Measurements from ENCODE around the gene ZNF362.
"Not testable (repeated sequence)": the region's sequence is repeated elsewhere in the genome, so short reads cannot be mapped to it uniquely, and the experiment has no call there.

ZNF362 gene

DNA sequence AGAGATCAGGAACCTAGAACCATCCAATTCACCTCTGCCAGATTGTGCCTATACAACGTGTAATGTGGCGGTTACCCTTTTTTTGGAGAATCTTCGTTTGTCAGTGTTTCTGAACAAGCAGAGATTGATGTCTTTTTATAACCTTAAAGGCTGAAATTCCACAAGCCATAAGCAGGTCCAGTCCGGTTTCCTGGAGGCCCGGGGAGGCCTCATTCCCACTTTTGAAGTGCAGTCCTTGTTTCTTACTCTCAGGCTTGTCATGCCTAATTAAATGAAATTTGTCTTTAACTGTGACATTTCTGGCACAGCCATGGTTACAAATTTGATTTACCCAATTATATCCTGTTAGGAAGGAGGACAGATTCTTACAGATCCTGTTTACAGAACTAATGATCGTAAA is 27.8 kb downstream of the ZNF362 start:
- no peak for DNase-seq (ENCODE audit: low read depth in 2 of 2)

DNA sequence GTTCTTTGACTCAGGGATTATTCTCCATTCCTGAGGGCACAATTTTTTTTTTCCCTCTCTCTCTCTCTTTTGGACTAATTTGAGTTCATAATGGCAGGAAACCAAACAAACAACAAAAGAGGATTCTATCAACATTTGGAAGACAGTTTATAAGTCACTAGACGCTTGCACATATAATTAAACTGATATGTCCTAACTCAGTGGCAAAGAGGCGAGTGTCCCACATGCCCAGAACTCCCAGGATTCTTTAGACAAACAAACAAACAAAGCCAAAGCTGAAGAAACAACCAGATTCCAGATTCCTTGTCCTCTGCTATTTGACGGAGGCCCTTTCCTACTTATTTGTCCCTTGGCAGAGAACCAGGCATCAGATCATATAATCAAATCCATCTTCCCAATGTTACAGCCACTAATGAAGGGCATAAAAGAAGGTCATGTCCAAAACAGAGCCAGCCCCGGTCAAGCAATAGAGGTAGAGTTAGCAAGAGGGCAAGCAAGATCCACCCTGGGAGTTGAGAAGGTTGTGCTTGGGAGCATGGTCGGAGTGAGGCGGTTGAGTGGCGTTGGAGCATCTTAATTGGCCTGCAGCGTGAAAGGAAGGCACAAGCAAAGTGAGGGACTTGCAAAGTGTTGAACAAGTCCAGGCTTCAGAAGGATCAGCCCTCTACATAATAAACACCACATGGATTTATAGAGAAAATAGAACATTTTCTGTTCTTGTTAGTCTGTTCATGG is 30.3 kb downstream of the ZNF362 start:
- no peak for DNase-seq (ENCODE audit: low read depth in 2 of 2)

DNA sequence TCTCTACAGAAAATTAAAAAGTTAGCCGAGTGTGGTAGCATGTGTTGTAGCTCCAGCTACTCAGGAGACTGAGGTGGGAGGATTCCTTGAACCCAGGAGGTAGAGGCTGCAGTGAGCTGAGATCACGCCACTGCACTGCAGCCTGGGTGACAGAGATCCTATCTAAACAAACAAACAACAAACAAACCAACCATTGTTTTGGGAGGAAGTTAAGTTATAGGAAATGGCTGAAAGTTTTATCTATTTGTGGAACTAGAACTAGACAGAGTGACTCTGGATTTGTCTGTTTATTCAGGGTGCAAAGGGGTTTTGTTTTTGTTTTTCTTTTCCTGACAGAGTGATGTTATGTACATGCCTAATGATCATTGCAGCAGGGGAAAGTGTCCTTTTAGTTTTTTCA is 31.0 kb downstream of the ZNF362 start:
- no peak for DNase-seq (ENCODE audit: low read depth in 2 of 2)

DNA sequence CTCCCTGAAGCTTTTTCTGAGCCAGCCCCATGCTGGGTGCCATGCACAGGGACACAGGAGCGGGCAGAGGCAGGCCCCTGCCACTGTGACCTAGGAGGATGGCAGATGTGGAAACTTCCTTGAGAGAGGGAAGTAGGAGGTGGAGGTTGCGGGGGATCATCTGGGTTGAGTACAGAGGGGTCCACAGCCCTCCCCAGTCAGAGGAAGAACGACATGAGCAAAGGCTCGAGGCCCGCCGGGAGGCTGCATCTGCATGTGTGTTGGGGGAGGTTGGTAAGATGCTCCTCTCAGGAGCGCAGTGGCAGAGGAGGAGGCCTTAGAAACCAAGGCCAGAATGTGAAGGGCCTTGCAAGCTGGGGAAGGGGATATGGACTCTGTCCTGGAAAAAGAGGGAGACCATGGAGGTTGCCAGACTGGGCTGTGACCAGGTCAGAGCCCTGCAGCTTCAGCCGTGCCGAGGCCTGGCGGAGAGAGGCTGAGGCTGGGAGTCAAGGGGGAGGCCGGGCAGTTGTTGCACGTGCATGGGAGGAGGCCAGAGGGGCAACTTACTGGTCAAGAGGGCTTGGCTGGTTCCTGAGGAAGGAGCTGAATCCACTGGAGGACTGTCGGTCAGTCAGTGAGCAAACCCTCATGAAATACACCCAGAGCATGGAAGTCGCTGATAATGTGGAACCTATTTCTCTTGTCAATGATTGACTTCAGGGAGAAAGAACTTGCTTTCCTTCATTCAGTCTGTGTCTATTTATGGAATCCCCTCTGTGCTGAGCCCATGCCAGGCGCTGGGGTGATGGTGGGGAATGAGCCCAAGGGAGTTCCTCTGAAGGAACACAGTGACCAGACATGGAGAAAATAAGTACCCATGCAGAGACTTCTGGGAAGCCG is 32.9 kb downstream of the ZNF362 start:
- no peak for DNase-seq (ENCODE audit: low read depth in 2 of 2)

DNA sequence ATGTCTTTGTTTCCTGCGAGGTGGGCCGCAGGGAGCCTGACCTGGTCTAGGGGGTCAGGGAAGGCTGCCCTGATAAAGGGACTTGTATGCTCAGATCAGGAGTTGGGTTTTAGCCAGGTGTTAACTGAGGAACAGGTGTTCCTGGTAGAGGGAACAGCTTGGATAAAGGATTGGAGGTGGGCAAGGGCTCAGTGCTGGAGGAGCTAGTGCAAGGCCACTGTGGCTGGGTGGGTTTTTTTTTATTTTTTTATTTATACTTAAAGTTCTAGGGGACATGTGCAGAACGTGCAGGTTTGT is 33.5 kb downstream of the ZNF362 start:
- DNase-seq (ENCODE audit: low read depth in 2 of 2) = no peak

DNA sequence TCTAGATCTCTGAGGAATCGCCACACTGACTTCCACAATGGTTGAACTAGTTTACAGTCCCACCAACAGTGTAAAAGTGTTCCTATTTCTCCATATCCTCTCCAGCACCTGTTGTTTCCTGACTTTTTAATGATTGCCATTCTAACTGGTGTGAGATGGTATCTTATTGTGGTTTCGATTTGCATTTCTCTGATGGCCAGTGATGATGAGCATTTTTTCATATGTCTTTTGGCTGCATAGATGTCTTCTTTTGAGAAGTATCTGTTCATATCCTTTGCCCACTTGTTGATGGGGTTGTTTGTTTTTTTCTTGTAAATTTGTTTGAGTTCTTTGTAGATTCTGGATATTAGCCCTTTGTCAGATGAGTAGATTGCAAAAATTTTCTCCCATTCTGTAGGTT is 34.3 kb downstream of the ZNF362 start:
- DNase-seq (ENCODE audit: low read depth in 2 of 2) = not testable (repeated sequence)

DNA sequence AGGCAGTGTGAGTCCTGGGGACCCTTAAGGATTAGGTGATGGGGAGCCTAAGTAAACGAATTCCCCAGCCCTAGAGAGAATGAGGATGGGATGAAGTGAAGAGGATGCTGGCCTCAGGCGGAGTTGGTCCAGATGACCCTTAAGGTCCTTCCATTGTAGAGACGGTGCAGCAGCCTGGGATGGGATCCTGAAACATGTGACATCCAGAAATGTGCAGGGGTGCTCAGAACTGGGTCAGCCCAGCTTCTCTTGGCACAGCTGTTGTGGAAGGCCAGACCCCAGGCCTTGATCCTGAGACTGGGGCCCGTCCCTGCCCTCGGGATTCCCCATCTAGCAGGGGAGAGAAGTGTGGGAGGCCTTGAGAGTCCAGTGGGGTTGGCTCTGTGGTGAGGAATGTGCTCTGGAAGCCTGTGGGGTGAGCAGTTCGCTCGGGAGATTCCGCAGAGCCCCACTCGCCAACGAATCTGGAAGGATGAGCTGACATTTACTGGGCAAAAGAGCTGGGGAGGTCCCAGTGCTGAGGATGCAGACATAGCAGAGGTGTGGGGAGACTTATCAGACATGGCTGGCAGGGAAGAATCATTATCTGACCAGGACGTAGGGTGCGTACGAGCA is 36.5 kb downstream of the ZNF362 start:
- no peak for DNase-seq (ENCODE audit: low read depth in 2 of 2)

DNA sequence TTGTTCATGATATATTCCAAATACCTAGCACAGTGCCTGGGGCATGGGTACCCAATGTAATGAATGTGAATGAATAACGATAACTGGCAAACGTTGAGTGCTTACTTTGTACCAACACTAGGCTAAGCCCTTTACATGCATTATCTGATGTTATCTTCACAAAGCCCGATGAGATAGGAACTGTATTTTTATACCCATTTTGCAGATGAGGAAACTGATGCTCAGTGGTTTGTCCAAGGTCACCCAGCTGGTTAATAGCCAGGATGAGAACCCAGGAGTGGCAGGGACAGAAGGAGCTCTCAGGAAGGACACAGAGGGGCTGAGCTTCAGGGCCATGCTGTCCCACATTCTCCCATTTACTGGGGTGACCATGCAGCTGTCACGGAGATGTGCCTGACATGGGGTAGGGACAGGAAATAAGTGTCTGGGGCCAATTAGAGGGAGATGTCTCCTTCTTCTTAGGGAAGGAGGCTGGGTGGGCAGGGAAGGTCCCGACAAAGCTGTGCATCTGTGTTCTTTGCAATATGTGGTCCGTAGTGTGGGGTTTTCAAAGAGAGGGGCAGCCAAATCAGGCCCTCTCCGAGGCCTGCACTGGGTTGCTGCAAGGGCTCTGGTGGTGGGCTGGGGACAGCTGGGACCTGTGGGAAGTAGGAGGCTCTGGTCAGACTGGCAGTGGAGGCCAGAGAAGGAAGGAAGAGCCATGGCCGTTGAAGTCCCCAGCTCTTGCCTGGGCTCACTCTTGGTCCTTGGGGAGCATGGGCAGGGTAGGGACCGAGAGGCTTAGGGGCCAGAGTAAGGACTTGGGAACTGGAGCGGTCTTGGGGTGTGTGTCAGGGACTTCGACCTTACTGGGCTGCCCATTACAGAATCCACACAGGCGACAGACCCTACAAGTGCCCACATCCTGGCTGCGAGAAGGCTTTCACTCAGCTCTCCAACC is 38.0 kb downstream of the ZNF362 start:
- no peak for DNase-seq (ENCODE audit: low read depth in 2 of 2)

DNA sequence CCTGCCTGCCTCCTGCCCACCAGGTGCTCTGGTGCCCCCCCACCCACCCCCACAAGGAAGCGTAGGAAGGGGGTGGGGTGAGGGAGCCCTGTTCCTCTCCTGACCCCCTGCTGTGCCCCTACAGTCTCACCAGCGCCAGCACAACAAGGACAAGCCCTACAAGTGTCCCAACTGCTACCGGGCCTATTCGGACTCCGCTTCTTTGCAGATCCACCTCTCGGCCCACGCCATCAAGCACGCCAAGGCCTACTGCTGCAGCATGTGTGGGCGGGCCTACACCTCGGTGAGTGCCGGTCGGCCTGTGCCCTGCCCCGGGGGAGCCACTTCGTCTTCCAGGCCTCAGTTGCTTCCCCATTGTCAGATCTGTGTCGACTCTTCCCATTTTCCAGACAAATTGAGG is 38.7 kb downstream of the ZNF362 start:
- DNase-seq (ENCODE audit: low read depth in 2 of 2) = no peak

DNA sequence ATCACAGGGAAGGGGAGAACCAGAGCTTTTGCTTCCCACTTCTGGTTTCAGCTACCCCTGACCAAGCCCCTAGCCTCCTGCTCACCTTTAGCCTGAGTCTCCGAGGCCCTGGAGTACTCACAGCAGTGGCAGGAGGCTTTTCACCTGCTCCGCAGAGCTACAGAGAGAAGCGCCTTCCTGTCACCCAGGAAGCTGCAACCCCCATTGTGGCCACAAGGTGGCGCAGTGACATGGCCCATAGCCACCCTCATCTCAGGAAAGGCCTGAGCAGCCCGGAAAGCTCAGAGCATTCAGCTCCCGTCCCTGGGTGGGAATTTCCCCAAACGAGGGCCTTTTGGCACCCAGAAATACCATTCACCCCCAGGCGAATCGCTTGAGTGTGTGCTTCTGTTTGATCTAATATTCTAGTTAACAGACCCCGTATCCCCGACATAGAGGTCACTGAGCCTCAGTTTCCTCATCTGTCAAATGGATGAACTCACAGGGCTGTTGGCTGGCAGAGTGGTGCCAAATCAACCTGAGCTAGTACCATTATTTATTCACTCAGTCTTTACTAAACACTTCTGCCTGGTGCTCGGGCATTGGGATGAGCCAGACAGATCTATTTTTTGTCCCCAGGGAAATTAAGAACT is 39.3 kb downstream of the ZNF362 start:
- DNase-seq (ENCODE audit: low read depth in 2 of 2) = peak; percentile 31

DNA sequence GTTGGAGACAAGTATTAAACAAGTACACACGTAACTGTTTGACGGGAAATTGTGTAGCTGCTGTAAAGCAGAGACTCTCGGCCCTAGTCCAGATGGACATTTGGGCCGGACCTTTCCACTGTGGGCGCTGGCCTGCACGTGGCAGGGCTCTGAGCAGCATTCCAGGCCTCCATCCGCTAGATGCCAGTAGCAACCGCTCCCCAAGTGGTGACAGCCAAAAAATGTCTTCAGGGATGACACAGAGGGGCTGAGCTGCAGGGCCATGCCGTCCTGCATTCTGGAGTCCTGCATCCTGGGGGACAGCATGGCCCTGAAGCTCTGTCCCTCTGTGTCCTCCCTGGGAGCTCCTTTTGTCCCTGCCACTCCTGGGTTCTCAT is 39.8 kb downstream of the ZNF362 start:
- no peak for DNase-seq (ENCODE audit: low read depth in 2 of 2)

DNA sequence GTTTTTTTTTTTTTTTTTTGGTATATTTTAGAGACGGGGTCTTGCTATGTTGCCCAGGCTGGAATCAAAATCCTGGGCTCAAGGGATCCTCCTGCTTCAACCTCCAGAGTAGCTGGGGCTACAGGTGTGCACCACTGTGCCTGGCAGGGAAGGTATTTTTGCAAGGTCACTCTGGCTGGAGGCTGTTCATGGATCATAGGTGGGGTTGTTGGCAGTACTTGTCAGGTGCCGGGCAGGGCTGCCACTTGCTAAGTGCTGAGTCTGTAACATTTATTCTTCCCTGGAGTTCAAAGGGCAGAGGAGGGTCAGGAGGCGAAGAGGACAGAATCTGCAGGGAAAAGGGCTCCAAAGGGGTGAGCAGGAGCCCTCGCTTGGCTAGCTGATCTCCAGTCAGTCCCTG is 40.5 kb downstream of the ZNF362 start:
- no peak for DNase-seq (ENCODE audit: low read depth in 2 of 2)

DNA sequence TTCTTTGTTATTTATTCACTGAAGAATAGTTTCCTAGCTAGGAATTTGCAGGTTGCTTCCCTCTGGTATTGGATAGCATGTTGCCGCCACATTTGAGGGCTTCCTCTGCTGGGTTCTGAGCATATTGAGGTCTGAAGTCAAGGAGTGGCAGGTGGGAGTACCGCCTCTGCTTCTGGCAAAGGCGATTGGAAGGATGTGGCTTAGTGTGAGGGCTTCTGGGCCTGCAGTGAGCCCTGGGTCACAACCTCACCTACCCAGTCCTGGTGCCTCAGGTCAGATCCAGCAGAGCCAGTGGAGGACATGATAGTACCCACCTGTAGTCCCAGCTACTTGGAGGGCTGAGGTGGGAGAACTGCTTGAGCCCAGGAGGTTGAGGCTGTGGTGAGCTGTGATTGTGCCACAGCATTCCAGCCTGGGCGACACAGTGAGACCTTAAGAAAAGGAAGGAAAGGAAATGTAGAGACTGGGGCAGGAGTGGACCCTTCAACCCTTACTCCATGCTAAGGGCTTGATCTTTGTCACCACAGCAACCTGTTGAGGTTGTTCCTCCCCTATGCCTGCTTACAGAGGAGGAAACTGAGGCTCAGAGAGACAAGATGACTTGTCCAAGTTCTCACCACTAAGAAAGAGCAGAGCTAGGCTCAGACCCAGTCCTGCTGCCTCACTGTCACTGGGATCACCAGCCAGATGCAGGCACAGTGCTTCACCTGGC is 41.8 kb downstream of the ZNF362 start:
- DNase-seq (ENCODE audit: low read depth in 2 of 2) = no peak

DNA sequence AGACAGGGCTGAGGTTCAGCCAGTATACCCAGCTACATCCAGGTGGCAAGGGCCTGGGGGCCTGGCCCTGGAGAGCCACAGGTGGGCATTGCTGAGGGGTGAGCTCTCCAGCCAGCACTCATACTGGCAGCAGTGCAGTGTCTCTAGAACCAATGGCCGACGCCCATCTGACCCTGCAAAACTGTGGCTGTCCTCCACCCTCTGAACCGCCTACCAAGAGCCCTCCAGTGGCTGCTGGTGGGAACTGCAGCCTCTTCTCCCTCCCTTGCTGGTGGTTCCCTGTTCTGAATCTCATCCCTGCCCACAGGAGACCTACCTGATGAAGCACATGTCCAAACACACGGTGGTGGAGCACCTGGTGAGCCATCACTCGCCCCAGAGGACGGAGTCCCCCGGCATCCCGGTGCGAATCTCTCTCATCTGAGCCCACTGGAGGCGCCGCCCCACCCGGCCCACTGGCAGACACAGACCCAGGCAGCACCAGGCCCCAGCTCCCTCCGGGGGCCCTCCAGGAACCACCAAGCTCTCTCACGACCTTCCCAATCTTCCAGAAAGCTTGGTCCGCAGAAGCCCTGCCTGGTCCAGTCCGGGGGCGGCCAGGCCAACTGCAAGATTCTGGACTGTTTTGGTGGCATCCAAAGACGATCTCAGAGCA is 42.5 kb downstream of the ZNF362 start:
- peak in 1 of 2 experiments; percentile 9 for DNase-seq (ENCODE audit: low read depth in 2 of 2)

DNA sequence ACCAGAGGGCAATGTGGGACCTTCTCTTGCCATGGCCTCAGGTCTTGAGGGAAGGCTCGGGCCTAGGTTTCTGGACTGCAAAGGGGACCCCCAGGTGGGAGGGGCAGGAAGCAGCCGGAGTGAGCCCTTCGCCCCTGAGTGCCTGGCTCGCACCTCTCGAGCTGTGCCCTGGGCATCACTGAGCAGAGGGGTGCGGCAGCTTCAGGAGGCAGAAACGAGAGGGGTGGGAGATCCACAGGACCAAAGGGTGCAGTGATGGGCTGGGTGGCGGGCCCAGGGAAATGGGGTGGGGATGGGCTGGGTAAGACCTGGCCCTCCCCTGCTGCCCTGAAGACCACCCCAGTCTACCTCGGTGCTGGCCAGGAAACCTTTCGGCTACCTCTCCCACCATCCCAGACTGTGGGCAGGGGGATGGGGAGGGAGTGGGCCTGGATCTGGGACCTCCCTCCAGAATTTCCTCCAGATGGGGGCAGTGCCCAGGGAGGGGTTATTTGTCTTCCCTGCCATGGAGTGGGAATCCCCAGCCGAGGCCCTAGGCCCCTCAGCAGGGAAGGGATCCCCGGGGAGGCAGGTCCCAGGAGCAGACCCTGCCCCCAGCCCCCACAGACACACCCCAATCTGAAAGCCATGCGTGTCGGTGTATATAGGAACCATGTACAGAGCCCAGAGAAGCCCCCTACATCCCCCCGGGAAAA is 43.3 kb downstream of the ZNF362 start:
- no peak for DNase-seq (ENCODE audit: low read depth in 2 of 2)

DNA sequence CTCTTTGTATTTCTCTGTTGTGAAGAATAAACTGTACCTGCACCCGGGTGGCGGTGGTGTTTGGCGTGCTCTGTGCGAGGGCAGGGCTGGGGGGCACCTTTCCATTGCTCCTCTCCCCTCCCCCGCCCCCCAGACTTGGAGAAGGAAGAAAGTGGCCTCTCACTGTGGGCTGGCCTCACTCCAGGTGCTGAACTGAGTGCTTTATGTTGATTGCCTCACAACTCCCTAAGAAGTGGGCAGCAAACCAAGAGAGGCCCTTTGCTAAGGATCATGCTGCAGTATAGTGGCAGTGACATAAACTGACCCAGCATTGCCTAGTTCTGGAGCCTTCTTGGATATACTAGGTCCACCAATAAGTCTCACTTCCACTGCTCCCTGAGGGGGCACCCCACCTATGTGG is 44.4 kb downstream of the ZNF362 start:
- DNase-seq (ENCODE audit: low read depth in 2 of 2) = peak; percentile 53 to 57

DNA sequence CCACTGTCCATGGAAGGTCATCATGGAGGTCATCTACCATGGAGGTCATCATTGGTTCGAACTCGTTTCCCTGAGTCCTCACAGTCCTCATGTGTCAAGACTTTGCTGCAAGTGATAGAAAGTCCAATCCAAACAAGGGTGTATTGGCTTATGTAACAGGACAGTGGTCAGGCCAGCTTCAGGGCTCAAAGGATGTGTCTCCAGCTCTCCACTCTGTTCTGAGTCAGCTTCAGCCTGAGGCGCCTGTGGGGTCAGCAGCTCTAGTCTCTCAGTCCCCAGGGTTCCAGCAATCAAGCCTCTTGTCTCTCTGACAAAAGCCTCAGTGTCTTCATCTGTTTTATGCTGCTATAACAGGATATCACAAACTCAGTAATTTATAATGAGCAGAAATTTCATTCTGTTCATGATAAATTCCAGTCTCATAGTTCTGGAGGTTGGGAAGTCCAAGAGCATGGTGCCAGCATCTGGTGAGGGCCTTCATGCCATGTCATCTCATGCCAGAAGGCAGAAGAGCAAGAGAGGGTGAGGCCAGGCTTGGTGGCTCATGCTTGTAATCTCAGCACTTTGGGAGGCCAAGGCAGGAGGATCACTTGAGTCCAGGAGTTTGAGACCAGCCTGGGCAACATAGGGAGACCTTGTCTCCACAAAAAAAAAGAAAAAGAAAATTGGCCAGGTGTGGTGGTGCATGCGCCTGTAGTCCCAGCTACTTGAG is 45.1 kb downstream of the ZNF362 start:
- DNase-seq (ENCODE audit: low read depth in 2 of 2) = no peak

DNA sequence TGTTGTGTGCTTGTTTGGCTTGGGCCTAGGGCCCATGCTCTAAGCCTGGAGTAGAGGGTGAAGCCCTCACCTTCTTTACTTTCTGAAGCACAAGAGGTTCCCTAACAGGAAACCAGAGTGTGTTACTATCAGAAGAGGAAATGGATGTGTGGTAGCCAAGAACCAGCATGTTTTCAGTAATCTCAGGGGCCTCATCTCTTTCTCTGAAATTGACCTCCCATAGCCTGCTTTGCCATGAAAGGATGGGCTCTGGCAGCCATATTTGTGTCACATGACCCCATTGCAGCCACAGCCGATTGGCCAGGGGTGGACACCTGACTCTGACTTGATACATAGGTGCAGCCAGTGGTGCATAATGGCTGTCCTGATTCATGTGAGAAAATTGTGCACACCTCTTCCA is 46.0 kb downstream of the ZNF362 start:
- no peak for DNase-seq (ENCODE audit: low read depth in 2 of 2)

DNA sequence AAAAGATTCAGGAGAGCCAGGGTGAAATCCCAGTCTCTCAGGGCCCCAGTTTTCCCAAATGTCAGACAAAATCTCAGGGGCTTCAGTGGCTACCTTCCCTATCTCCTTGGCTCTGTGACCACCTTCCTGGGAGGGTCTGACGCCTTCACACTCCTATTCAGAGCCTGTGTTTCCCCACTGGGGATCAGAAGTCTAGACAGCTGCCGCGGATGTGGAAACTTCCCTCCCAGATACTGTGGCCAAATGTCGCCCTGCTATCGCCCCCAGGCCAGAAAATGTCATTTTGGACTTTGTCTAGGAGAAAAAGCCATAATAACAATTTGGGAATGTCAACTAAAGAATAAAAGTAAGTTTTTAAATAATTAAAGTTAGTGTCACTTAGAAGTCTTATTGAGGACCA is 48.7 kb downstream of the ZNF362 start:
- no peak for DNase-seq (ENCODE audit: low read depth in 2 of 2)

Data from fibroblast of skin of left biceps (primary cell).